IMR-90 (cell line): Measurements from ENCODE around the gene AGPAT1. TPM values are rescaled to one million over a fixed set of nuclear protein-coding genes. Genes with fewer than 3 reads are reported as not detected.

Experiments used
- ATAC-seq: fragments of 200-7000 bp; cut with Tn5 transposase; 2 replicates; pipeline ENCODE4 v1.9.1; 2020; ENCODE audit warnings: low read depth, mild to moderate bottlenecking, moderate library complexity
- BruUV-seq: library from RNA; stranded (reverse); fragments of 400-500 nt; replicated peaks from 2 replicates; lab custom pipeline; 2021; lab: Mats Ljungman, UMichigan
- CTCF ChIA-PET: fragments of 300-600 bp; formaldehyde crosslinking; extraction: SDS; loops from one replicate; lab custom pipeline; 2021; ENCODE audit warnings: antibody characterized with exemption; lab: Yijun Ruan, JAX
- POLR2A ChIA-PET: fragments of 300-600 bp; sonication (Branson Sonifier 250); formaldehyde crosslinking; loops from one replicate; lab custom pipeline; 2022; ENCODE audit warnings: antibody characterized with exemption; ENCODE audit not compliant: unreplicated experiment; lab: Charles Lee
- DNase-seq: peaks from one replicate; pipeline ENCODE4 v3.0.0; 2013
- H2AFZ ChIP-seq: replicated peaks from 2 replicates; pipeline ENCODE3; 2013; ENCODE audit warnings: low read length, mild to moderate bottlenecking; ENCODE audit not compliant: poor library complexity
- H2AK5ac ChIP-seq: 2 replicates; pipeline ENCODE4 v1.6.1; 2013; ENCODE audit warnings: low read depth, low read length, inconsistent platforms
- H2AK9ac ChIP-seq: replicated peaks from 2 replicates; pipeline ENCODE3; 2013; ENCODE audit warnings: mild to moderate bottlenecking, low read depth, low read length, moderate library complexity; ENCODE audit not compliant: poor library complexity
- H2BK120ac ChIP-seq: 2 replicates; pipeline ENCODE4 v1.6.1; 2013; ENCODE audit warnings: low read depth, low read length, inconsistent platforms
- H2BK15ac ChIP-seq: 3 replicates; pipeline ENCODE4 v1.6.1; 2013; ENCODE audit warnings: low read depth, low read length, inconsistent platforms
- H2BK20ac ChIP-seq: 2 replicates; pipeline ENCODE4 v1.6.1; 2013; ENCODE audit warnings: low read depth, mild to moderate bottlenecking, inconsistent platforms, low read length, moderate library complexity
- H2BK5ac ChIP-seq: 2 replicates; pipeline ENCODE4 v1.6.1; 2013; ENCODE audit warnings: mild to moderate bottlenecking, low read depth, low read length, inconsistent platforms; ENCODE audit not compliant: poor library complexity, severe bottlenecking
- H3K14ac ChIP-seq: replicated peaks from 2 replicates; pipeline ENCODE4 v1.6.1; 2013; ENCODE audit warnings: low read depth, low read length, inconsistent platforms
- H3K18ac ChIP-seq: 2 replicates; pipeline ENCODE4 v1.6.1; 2013; ENCODE audit warnings: low read depth, low read length, control low read depth
- H3K23ac ChIP-seq: 2 replicates; pipeline ENCODE4 v1.6.1; 2013; ENCODE audit warnings: low read depth, low read length, inconsistent platforms
- H3K27ac ChIP-seq: 2 replicates; pipeline ENCODE4 v1.5.1; 2013; ENCODE audit warnings: mild to moderate bottlenecking, control low read depth, low read length; ENCODE audit not compliant: insufficient read depth
- H3K27me3 ChIP-seq: 2 replicates; pipeline ENCODE4 v1.6.1; 2013; ENCODE audit warnings: low read length; ENCODE audit not compliant: control insufficient read depth, insufficient read depth
- H3K36me3 ChIP-seq: 2 replicates; pipeline ENCODE4 v1.6.1; 2013; ENCODE audit warnings: low read length, mixed read lengths; ENCODE audit not compliant: control insufficient read depth, insufficient read depth
- H3K4ac ChIP-seq: 2 replicates; pipeline ENCODE4 v1.6.1; 2013; ENCODE audit warnings: low read depth, low read length, inconsistent platforms
- H3K4me1 ChIP-seq: 2 replicates; pipeline ENCODE4 v1.6.1; 2013; ENCODE audit warnings: low read length, mixed read lengths; ENCODE audit not compliant: control insufficient read depth, insufficient read depth
- H3K4me2 ChIP-seq: 2 replicates; pipeline ENCODE4 v1.6.1; 2013; ENCODE audit warnings: low read depth, mild to moderate bottlenecking, control low read depth, low read length, moderate library complexity
- H3K4me3 ChIP-seq: 2 replicates; pipeline ENCODE4 v1.5.1; 2013; ENCODE audit warnings: low read depth, mild to moderate bottlenecking, control low read depth, low read length, moderate library complexity; ENCODE audit not compliant: insufficient read depth
- H3K56ac ChIP-seq: 2 replicates; pipeline ENCODE4 v1.6.1; 2013; ENCODE audit warnings: low read length, inconsistent platforms; ENCODE audit not compliant: insufficient read depth; ENCODE audit errors: extremely low read depth
- H3K79me1 ChIP-seq, 2 experiments: 2 replicates each; pipeline ENCODE4 v1.6.1; 2013; ENCODE audit warnings: low read length in 2 of 2, inconsistent platforms in 1 of 2, low read depth in 1 of 2
- H3K9ac ChIP-seq: 2 replicates; pipeline ENCODE4 v1.6.1; 2013; ENCODE audit warnings: low read depth, low read length, control low read depth
- H3K9me1 ChIP-seq: 2 replicates; pipeline ENCODE4 v1.6.1; 2013; ENCODE audit warnings: low read length, inconsistent platforms; ENCODE audit not compliant: insufficient read depth
- H3K9me3 ChIP-seq: 2 replicates; pipeline ENCODE4 v1.6.1; 2013; ENCODE audit warnings: low read length; ENCODE audit not compliant: control insufficient read depth, insufficient read depth
- H4K20me1 ChIP-seq: 2 replicates; pipeline ENCODE4 v1.6.1; 2013; ENCODE audit warnings: low read length, inconsistent platforms; ENCODE audit not compliant: insufficient read depth
- H4K5ac ChIP-seq: 2 replicates; pipeline ENCODE4 v1.6.1; 2013; ENCODE audit warnings: mild to moderate bottlenecking, low read depth, low read length, control low read depth
- H4K8ac ChIP-seq, 2 experiments: 2 replicates each; pipeline ENCODE4 v1.6.1; 2013; ENCODE audit warnings: low read depth in 2 of 2, low read length in 2 of 2, control low read depth in 1 of 2, inconsistent platforms in 1 of 2
- H4K91ac ChIP-seq: 2 replicates; pipeline ENCODE4 v1.6.1; 2013; ENCODE audit warnings: low read depth, low read length, inconsistent platforms; ENCODE audit not compliant: insufficient read depth
- FOS ChIP-seq: fragments of 150-350 bp; IDR thresholded peaks from 2 replicates; pipeline ENCODE4 v1.6.1; 2016; ENCODE audit warnings: low read depth, low read length
- MAZ ChIP-seq: IDR thresholded peaks from 2 replicates; pipeline ENCODE4 v1.6.1; 2012; ENCODE audit warnings: low read depth, mild to moderate bottlenecking, low read length, improper control_type of control experiment, moderate library complexity, borderline replicate concordance
- NFE2L2 ChIP-seq: fragments of 150-350 bp; IDR thresholded peaks from 2 replicates; pipeline ENCODE4 v1.6.1; 2016; ENCODE audit warnings: low read depth, mild to moderate bottlenecking, low read length
- POLR2A ChIP-seq: IDR thresholded peaks from 2 replicates; pipeline ENCODE4 v1.6.1; 2012; ENCODE audit warnings: mild to moderate bottlenecking, low read depth, low read length
- WGBS, 2 experiments: methylation state at CpG; one replicate each; pipeline versions ENCODE4 v1.1.5 to v1.1.7; 2013; ENCODE audit warnings: missing lambda C conversion rate in 2 of 2; ENCODE audit not compliant: insufficient read length in 1 of 2; ENCODE audit errors: extremely low coverage in 2 of 2; 5-methylcytosine and 5-hydroxymethylcytosine counted together
- dilution Hi-C: fragments of 300-500 bp; cut with HindIII; formaldehyde crosslinking; loops from one replicate; pipeline ENCODE4 v1.14.3; 2018; ENCODE audit warnings: low sequenced_read_pairs; ENCODE audit not compliant: unreplicated experiment
- in situ Hi-C: fragments of 300-500 bp; cut with MboI; formaldehyde crosslinking; loops from 3 replicates; pipeline ENCODE4 v1.14.3; 2019; ENCODE audit warnings: low sequenced_read_pairs, inconsistent platforms, mixed read lengths
- intact Hi-C: fragments of 100-400 bp; cut with micrococcal nuclease; formaldehyde crosslinking; loops from 2 replicates; pipeline ENCODE4 v1.10.0; 2022
- polyA plus RNA-seq, 3 experiments: library from polyadenylated mRNA; depleted of rRNA; stranded (reverse); fragments of >200 nt; gene quantifications; 2 replicates each; pipeline ENCODE4 v1.2.3, GENCODE V29; 2012; ENCODE audit warnings: low replicate concordance in 1 of 3
- total RNA-seq: library from RNA; depleted of rRNA; stranded (reverse); fragments of >200 nt; gene quantifications from 2 replicates; pipeline ENCODE4 v1.2.3, GENCODE V29; 2012

AGPAT1 gene
- total and polyA plus RNA-seq, 2 of the 4 experiments (the other 2 are of a cell fraction), result 27.2 to 116 TPM

GRCh38 chr6:32170294-32170693 is 5.6 kb downstream of the AGPAT1 start:
- Histone ChIP-seq H3K36me3 (peaks cover 50% of the 10 kb centered on the region), H3K9me3 (no peaks in the 10 kb centered on the region), H2BK15ac (no peak overlapping the region), H3K9me1 (peaks cover 31% of the 10 kb centered on the region), H3K4ac (no peak overlapping the region), H3K27me3 (no peaks in the 10 kb centered on the region), H3K4me1 (peaks cover 4% of the 10 kb centered on the region), H4K20me1 (no peaks in the 10 kb centered on the region), H4K91ac (no peak overlapping the region), H2BK120ac (no peak overlapping the region), H3K4me3 (no peak overlapping the region), H2AK9ac (peak overlapping the region; percentile 23), H4K8ac (no peak overlapping the region), H3K9ac (no peak overlapping the region), H2BK20ac (no peak overlapping the region), H3K14ac (no peak overlapping the region), H4K5ac (no peak overlapping the region), H3K56ac (no peak overlapping the region), H3K27ac (no peak overlapping the region), H2BK5ac (no peak overlapping the region), H3K4me2 (no peak overlapping the region), H3K18ac (no peak overlapping the region), H3K23ac (no peak overlapping the region), H3K79me1 (peaks cover 26 to 51% of the 10 kb centered on the region in 2 experiments; a peak in 3 of 4 replicates), H2AK5ac (no peak overlapping the region), H2AFZ (no peak overlapping the region)
- ATAC-seq, result no peak
- ChIA-PET CTCF (no interaction called here), POLR2A (no interaction called here)
- BruUV-seq, result no TSS peak
- intact Hi-C loops, result no loop called here
- TF ChIP-seq MAZ (no peak), POLR2A (no peak), FOS (no peak), NFE2L2 (no peak)
- DNase-seq, result no peak
- in situ Hi-C loops, result loop anchor here (10.0 kb wide), 1 partner anchor 195 kb away; the partner anchor contains the start of gene DXO
- dilution Hi-C loops, result no loop called here
- no CpG with 5 or more reads among the region's 11 CpGs for WGBS, 2 experiments
